Testis (tissue), 2 donors: ENCODE results near the gene ZFP36L1.

Source experiments
- POLR2A ChIP-seq: fragments of 450-650 bp; IDR thresholded peaks from one replicate; pipeline ENCODE4 v1.6.1; 2017; ENCODE audit warnings: antibody characterized with exemption, mild to moderate bottlenecking, moderate library complexity
- TF ChIP-seq, protein P1 (sequence below), 3 experiments: fragments of 450-650 bp in 2 of 3; fragments of 200-600 bp in 1 of 3; sonication (generic) in 1 of 3; IDR thresholded peaks; one replicate each; pipeline ENCODE4 v1.5.1; 2016 to 2019; ENCODE audit warnings: antibody characterized with exemption in 3 of 3, mild to moderate bottlenecking in 2 of 3, moderate library complexity in 1 of 3

DNA sequence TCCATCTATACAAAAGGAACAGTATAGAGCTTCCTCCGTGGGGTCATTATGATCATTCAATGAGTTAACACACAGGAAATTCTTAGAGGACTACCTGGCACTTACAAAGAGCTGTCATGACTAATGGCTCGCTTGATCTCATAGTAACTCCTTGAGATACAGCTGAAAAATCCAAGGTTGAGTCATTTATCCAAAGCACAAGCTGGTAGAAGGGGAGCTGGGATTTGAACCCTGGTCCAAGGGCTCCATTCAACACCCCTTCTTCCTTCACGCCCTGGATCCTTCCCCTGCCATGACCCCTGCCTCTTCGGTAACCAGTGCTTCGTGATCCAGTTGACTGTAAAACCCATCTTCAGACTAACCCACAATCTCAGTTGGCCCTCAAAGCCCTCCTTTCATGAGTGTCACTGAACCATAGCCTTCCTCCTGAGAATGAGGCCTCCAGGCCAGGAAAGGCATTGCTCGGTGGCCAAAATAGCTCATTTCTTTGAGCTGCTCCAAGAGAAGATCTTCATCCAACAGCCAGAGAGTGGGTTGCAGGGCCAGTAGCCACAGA lies 7.8 kb downstream of the ZFP36L1 start:
- TF ChIP-seq, protein P1, sequence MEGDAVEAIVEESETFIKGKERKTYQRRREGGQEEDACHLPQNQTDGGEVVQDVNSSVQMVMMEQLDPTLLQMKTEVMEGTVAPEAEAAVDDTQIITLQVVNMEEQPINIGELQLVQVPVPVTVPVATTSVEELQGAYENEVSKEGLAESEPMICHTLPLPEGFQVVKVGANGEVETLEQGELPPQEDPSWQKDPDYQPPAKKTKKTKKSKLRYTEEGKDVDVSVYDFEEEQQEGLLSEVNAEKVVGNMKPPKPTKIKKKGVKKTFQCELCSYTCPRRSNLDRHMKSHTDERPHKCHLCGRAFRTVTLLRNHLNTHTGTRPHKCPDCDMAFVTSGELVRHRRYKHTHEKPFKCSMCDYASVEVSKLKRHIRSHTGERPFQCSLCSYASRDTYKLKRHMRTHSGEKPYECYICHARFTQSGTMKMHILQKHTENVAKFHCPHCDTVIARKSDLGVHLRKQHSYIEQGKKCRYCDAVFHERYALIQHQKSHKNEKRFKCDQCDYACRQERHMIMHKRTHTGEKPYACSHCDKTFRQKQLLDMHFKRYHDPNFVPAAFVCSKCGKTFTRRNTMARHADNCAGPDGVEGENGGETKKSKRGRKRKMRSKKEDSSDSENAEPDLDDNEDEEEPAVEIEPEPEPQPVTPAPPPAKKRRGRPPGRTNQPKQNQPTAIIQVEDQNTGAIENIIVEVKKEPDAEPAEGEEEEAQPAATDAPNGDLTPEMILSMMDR (IDR thresholded peaks at IDR 0.05): no peak
- TF ChIP-seq POLR2A: no peak
